Stimulated activated CD8-positive, alpha-beta memory T cell treated with anti-CD3 and anti-CD28 coated beads, Interleukin-15, amount 100 ng/mL, for 24 hours (primary cell): Measurements from ENCODE around the gene ARSB.
"Not testable (repeated sequence)": the region's sequence is repeated elsewhere in the genome, so short reads cannot be mapped to it uniquely, and the experiment has no call there.

Experiments used
- DNase-seq: peaks from one replicate; pipeline ENCODE4 v3.0.0-alpha.2; 2020; ENCODE audit warnings: low read depth

Gene ARSB

GRCh38 chr5:78953092-78953800 lies 31.9 kb downstream of the ARSB start:
- no peak for DNase-seq

DNA sequence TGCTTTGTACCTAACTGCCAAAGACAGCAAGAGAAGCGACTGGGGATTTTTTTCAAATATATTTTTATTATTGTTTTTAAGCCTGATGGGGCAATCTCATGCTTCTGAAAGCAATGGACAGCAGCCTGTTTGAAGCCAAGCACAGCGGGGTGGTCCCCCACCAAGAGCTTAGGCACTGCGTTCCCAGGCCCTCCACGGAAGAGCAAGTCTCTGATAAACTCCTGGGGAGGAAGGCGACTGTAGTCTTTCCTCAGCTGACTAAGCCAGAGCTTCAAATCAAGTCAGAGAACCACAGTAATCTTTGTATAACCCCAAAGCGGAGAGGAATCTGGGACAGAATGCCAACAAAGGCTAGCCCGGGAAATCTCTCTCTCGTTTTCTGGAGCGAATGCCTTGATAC lies 54.4 kb downstream of the ARSB start:
- DNase-seq: no peak

GRCh38 chr5:78929833-78930232 lies 55.3 kb downstream of the ARSB start:
- no peak for DNase-seq

DNA sequence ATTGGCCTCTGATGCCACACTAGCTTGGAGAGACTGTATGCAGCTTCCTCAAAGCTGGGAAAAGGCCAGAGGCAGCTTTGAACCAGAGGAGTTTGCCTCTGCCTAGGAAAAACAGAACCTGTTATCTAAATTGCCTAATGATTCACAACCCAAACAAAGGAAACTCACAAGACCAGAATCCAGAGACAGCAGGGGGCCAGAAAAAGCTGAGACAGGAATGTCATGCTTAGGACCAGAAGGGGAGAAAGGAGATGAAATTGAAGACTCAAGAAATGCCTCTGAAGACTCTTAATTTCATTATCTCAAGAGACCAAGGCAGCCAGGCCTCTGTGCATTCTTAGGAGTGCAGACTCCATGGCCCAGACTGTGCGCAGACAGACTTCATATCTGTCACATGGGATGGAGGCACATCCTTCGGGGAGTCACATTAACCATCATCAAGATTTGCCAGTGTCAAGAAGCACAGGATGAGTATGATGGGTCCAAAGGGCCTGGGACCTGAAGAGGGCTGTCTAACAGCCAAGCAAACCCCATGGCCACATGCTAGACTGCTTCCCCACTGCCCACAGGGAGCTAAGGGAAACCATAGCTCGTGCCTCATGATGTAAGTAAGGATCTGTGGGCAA lies 57.3 kb downstream of the ARSB start:
- DNase-seq: no peak

DNA sequence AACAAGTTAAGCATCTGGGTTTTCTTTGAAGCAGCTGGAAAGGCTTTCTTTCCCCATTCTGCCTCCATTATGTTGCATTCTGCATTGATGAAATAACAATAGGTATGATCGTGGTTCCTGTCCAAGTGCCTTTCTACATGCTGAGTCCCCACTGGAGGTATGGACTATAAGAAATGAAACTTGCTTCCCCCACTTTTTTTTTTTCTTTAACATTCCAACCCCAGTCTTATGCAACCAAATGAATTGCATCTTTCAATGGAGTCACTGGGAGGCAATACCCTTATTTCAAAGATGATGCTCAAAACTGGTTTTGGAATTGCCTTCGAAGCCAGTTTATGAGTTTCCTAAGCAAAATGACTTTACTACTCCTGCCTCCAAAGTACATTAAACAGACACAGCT lies 58.9 kb downstream of the ARSB start:
- DNase-seq: no peak

DNA sequence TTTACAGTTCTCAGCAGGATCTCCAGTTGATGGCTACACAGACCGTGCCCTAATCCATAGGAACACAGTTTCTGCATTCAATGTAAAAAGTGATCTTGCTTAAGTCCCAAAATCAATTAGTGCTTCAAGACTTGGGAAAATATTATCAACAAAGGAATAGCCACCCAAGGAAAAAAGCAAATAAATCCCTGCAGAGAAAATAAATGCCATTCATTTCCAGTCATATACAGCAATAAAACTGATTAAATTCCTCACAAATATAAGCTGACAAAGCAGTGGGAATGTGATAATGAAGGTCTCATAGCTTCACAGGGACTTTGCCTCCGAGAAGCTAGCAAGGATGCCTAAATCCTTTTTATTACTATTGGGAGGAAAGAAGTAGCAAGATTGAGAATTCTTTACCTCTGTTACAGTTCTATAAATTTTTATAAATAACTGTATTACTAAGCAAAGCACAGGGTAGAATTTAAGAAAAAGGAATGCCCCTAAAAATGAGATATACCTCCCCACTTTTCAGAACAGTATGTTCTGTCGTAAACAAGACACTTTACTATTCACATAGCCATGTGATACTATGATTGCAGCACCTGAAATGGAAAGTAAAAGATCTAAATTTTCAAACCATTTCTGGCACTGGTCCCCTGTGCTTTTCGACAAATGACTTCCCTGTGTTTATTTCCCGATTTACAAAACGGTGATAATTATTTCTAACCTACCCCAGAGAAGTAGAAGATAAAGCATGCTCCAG lies 59.8 kb downstream of the ARSB start:
- no peak for DNase-seq

DNA sequence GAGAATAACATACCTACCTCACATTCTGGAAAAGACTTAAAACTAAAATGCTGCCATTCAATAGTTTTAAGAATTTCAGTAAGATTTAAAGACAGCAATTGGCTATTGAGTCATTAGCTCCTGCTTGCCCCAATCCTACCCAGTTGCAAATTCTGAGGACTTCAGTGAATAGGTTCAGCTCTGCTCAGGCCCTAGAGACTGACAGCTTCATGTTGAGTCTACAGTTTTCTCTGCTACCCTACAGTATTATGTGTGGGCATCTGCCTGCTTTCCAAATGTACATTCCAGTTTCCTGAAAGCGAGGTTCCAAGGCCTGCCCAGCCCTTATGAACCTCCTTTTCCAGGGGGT lies 61.5 kb downstream of the ARSB start:
- no peak for DNase-seq

DNA sequence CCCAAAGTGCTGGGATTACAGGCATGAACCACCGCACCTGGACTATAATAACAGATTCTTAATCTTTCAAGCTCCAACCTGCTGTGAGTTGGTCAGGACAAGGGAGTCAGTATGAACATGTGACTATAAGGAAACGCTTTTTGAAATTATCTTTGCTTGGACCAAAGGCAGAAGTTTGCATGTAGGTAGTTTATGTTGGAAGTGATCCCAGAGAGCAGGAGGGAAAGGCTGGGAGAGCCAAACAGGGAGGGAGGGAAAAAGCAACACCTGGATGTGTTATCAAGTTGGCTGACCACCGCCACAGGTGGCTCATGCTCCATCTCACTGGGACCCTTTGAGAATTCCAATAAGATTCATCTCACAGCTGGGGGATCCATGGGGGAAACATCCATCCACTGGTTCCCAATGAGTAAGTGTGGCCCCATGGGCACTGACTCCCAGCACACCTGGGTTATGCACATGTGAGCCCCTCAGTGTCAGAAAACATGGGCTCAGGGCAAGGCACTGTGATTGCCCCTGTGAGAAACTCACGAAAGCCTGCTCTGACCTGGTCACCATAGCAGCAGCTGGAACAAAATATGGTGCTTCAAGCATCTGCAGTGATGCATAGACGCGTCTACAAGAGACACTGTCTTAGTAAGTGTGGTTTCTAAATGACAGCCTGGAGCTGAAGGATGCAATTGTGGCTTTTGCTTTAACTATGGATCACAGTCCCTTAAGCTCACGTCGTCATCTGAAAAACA lies 62.1 kb downstream of the ARSB start:
- no peak for DNase-seq

GRCh38 chr5:78920604-78921003 lies 64.5 kb downstream of the ARSB start:
- no peak for DNase-seq

GRCh38 chr5:78919796-78920195 lies 65.3 kb downstream of the ARSB start:
- DNase-seq: no peak

DNA sequence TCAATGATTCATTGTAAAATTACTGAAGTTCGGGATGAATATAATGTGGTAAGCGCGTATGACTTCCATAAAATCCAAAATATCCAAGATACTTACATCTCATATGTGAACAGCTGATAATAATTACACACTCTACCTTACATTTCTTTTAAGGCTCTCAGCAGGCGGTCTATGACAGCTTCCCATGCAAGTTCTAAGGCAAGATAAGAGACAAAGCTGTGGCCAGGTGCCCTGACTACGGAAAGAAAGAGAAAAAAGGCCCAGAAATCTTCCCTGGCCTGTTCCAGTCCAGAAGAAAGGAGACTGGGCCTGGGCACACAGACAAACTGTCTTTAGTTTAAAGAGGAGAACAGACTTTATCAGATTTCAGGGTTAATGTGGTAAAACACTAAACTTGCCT lies 69.1 kb downstream of the ARSB start:
- no peak for DNase-seq

DNA sequence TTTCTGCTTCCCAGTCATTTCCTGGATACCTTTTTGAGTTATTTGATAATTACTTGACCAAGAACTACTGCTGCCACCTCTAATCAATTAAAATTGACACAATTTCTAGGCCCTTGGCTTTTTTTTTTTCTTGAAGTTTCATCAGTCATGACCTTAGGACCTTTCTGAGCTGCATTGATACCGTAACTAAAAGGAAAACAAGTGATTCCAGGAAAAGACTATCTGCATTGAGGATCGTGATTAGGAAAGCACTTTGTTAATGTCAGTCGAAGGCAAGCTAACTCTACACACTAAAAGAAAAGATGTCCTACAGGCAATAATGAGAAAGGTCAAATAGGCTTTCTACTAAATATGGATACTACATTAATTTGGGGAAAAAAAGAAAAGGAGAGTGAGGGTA lies 69.9 kb downstream of the ARSB start:
- DNase-seq: no peak

DNA sequence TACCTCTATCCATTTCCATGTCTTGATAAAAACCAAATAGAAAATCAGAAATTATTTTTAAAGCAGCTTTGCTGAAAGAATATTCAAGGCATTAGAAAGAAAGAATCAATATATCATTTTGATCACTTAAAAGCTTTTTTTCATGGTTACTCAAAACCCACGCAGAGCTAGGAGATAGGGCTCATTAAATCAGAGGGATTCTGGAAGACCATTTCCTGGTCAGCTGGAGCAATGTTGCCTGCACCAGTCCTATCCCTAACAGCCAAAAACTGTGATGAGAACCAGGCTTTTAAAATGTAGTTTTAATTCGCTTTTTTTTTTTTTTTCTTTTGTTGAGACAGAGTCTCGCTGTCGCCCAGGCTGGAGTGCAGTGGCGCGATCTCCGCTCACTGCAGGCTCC lies 72.3 kb downstream of the ARSB start:
- DNase-seq: no peak

- DNase-seq: no peak
Observed at GRCh38 chr5:78912085-78912771, 72.9 kb downstream of the ARSB start.

- not testable (repeated sequence) for DNase-seq
Observed at GRCh38 chr5:78909224-78909983, 75.7 kb downstream of the ARSB start.

DNA sequence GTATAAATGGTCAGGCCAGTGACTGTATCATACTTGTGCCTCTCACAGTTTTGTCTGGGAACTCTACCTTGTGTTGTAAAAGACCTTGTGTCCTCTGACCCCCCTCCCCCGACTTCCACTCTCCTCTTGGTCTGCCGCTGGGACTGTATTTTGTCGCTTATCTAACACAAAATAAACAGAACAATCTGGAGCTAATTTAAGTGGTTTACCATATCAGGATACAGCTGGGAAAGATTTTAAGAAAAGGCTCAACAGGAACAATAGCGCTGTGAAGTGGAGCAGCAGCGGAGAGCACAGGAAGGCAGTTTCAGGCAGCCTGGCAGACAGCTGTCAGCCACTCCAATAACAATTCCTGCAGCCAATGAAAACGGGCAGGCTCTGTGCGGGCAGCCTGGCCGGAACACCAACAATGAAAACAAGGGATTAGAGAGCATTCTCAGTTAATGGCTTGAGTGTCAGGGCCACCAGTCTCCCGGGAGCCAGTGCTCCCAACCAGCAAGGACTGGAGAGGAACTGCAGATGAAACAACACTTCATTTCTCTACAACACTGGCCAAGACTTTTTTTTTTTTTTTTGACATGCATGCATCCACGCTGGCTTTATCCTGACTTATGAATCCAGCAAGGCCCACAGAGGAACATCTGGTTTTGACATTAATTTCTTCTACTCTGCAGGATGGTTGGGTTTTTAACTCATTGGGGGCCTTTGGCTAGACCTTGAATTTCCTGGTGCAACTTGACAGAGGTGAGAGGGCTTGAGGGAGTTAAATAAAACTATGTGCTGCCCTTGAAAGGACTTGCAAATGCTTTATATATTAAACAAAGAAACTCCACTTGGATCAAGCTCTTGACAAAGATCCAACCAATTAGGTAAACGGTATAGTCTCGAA lies 76.7 kb downstream of the ARSB start:
- DNase-seq: no peak

DNA sequence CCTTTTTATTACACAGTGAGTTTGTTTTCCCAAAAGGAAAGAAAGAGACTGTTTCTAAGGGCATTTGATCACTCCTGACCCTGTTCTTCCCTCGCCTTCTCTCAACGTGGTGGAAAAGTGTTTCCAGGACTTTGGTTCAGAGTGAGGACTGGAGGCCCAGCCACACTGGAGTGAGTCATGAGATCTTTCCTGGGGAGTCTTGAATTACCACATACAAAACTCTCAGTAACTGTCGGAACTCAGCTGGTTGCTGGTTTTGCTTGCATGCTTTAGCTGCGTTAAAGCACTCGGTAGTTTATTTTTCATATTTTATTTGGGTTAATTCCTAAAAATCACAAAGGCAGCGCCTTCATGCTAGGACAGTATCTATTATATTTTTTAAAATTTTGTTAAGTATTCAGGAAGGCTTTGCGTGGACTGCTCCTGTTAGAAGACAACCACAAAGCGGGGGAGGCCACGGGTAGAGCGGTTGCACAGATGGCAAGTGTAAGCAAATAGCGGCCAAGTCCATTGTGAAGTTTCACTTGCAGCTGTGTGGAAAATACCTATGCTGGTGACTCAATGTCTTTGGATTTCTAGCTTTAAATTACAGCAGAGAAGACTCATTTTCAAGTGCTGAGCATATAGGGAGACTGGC lies 77.7 kb downstream of the ARSB start:
- no peak for DNase-seq

DNA sequence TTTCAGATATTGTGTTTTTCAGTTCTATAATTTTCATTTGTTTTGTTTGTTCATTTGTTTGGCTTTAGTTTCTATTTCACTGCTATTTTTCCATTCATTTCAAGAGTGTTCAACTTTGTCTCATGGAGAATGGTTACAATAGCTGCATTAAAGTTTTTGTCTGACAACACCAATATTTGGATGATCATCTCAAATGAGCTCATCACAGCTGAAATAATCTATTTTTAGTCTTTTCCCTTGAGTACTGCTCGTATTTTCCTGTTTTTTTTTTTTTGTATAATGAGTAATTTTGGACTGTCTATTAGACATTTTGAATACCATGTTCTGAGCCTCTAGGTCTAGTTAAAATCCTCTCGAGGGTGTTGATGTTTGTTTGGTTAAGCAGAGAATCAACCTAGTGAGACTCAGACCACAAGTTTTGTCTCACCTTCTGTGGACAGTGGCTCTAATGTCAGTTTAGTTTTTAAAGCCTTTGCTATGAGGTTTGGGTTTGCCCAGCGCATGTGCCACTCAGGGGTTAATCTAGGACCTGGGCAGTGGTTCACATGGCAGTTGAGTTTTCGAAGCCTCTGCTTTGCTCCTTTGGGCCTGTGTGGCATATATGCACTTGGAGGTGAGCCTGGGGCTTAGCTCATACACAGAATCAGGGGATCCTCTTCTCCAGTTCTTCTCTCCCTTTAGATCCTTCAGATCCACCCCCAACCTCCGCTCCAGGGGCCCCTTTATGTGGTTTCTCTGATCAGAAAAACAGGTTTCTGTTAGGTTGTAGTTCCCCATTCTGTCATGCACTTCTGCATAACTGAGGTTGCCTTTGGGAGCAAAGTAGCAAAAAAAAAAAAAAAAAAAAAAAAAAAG lies 79.8 kb downstream of the ARSB start:
- DNase-seq: no peak

DNA sequence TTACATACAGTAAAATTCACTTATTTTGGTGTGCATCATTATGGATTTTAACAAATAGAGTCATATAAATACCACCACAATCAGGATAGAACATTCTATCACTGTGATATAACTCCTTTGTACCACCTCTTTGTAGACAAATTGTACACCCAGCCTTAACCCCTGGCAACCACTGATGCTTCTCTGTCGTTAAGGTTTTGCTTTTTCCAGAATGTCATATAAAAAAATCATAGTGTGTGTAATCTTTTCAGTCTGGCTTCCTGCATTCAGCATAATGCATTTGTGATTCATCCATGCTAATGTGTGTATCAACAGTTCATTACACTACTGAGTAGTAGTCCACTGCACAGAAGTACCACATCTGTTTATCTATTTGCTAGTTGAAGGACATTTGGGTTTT lies 81.2 kb downstream of the ARSB start:
- DNase-seq: no peak
